Hepatocyte (in vitro differentiated cells): ENCODE data around the gene UBE2J2.

Source experiments
- CTCF ChIP-seq: fragments of 200-600 bp; sonication (generic); IDR thresholded peaks from 2 replicates; pipeline ENCODE4 v1.5.1; 2016; ENCODE audit warnings: antibody characterized with exemption, mild to moderate bottlenecking; ENCODE audit not compliant: poor library complexity
- EZH2 ChIP-seq: fragments of 200-600 bp; sonication (generic); IDR thresholded peaks from 2 replicates; pipeline ENCODE4 v1.6.1; 2016; ENCODE audit warnings: antibody characterized with exemption, mild to moderate bottlenecking, borderline replicate concordance
- EZH2phosphoT487 ChIP-seq: fragments of 200-600 bp; sonication (generic); IDR thresholded peaks from one replicate; pipeline ENCODE4 v1.6.1; 2018; ENCODE audit warnings: antibody characterized with exemption, mild to moderate bottlenecking, low read depth, moderate library complexity; ENCODE audit not compliant: unreplicated experiment, severe bottlenecking

GRCh38 chr1:1210726-1211540, 62.7 kb downstream of the UBE2J2 start:
- TF ChIP-seq EZH2 (no peak), CTCF (no peak), EZH2phosphoT487 (no peak)
